GM12801 (cell line): ENCODE measurements around the gene ZNF512B.

Source experiments
- TF ChIP-seq, protein P1 (sequence below): IDR thresholded peaks from one replicate; pipeline ENCODE4 v1.5.1; 2011; ENCODE audit warnings: control low read depth; ENCODE audit not compliant: insufficient read length; ENCODE audit errors: extremely low read depth

ZNF512B gene

DNA sequence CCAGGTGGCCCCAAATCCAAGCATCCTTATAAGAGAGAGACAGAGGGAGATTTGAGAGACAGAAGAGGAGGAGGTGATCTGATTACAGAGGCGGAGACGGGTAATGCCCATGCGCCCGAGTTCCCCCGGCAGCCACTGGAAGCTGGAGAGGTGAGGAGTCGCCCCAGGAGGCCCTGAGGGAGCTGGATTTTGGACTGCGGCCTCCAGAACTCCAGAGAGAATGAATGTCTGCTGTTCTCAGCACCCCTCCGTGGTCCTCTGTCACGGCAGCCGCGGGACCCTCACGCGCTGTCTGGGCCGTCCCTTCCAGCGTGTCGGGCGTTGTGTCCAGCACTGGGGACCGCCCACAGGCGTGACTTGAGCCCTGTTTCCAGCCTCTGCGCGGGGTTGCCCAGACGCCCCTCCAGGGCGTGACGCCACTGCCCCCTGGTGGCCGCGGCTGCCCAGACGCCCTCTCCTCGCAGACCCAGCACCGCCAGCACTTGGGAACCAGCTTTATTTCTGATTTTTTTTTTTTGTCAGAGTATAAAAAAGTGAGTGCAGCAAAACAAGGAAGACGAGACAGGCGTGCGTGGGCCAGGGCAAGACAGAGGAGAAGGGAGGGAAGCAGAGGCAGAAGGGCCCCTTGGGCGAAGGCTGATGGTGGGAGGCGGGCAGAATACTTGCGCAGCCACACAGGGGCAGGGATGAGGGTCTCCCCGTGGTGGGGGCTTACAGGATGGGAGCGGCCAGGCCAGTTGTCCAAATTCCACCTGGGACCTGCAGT is 4.1 kb upstream of the ZNF512B start:
- TF ChIP-seq, protein P1, sequence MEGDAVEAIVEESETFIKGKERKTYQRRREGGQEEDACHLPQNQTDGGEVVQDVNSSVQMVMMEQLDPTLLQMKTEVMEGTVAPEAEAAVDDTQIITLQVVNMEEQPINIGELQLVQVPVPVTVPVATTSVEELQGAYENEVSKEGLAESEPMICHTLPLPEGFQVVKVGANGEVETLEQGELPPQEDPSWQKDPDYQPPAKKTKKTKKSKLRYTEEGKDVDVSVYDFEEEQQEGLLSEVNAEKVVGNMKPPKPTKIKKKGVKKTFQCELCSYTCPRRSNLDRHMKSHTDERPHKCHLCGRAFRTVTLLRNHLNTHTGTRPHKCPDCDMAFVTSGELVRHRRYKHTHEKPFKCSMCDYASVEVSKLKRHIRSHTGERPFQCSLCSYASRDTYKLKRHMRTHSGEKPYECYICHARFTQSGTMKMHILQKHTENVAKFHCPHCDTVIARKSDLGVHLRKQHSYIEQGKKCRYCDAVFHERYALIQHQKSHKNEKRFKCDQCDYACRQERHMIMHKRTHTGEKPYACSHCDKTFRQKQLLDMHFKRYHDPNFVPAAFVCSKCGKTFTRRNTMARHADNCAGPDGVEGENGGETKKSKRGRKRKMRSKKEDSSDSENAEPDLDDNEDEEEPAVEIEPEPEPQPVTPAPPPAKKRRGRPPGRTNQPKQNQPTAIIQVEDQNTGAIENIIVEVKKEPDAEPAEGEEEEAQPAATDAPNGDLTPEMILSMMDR: no peak

DNA sequence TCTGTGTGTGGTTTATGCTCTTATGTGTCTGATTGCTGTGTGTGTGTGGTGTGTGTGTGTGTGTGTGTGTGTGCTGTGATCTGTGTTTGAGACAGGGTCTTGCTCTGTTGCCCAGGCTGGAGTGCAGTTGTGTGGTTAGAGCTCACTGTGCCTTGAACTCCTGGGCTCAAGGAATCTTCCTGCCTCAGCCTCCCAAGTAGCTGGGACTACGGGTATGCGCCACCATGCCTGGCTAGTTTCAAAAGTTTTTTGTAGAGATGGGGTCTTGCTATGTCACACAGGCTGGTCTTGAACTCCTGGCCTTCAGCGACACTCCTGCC is 3.4 kb upstream of the ZNF512B start:
- TF ChIP-seq, protein P1: no peak

DNA sequence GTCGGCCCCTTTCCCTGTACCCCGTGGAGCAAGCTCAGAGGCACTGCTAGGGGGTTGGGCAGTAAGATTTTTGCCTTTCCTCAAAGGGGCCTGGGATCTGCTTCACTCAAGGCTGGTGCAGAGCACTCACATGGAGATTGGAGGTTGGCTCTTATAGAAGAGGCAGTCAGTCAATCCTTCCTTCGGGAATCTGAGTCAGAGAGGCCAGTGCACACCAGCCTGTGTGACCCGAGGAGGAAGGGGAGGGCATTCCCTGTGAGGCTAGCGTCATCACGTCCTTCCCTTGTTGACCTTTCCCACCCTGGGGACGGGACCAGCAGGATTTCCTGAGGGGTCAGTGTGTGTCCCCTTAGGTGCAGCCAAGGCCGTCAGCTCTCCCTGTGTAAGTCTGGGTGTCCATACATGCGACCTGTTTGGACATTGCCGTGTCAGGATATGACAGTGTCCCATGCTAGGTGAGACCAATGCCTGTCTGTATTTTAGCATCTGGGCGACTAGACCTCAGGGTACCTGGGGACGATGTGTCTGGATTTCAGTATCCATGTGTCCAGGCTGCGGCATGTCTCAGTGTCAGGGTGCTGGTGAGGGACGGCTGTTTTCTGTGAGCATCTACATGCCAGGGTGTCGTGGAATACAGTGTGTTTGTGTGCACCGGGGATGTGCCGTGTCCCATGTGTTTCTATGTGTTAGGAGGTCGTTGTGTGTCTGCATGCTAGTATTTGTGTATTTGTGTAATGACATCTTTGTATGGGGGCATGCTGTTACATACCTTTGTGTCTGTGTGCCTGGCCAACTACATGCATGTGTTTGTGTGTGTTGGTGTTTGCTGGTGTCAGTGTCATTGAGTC is 2.8 kb upstream of the ZNF512B start:
- TF ChIP-seq, protein P1: no peak

DNA sequence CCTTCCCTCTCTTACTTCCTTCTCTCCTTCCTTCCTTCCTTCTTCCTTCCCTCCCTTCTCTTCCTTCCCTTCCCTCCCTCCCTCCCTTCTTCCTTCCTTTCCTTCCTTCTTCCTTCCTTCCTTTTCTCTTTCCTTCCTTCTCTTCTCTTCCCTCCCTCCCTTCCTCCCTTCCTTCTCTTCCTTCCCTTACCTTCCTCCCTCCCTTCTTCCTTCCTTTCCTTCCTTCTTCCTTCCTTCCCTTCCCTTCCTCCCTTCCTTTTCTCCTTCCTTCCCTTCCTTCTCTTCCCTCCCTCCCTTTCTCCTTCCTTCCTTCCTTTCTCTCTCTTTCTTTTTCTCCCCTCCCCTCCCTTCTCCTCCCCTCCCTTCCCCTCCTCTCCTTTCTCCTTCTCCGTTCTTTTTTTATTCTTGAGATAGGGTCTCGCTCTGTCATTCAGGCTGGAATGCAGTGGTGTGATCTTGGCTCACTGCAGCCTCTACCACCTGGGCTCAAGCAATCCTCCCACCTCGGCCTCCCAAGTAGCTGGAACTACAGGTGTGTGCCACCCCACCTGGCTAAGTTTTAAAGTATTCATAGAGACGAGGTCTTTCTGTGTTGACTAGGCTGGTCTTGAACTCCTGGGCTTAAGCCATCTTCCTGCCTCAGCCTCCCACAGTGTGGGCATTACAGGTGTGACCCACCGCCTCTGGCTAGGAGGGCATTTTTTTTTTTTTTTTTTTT is 1.1 kb upstream of the ZNF512B start:
- TF ChIP-seq, protein P1: no peak

DNA sequence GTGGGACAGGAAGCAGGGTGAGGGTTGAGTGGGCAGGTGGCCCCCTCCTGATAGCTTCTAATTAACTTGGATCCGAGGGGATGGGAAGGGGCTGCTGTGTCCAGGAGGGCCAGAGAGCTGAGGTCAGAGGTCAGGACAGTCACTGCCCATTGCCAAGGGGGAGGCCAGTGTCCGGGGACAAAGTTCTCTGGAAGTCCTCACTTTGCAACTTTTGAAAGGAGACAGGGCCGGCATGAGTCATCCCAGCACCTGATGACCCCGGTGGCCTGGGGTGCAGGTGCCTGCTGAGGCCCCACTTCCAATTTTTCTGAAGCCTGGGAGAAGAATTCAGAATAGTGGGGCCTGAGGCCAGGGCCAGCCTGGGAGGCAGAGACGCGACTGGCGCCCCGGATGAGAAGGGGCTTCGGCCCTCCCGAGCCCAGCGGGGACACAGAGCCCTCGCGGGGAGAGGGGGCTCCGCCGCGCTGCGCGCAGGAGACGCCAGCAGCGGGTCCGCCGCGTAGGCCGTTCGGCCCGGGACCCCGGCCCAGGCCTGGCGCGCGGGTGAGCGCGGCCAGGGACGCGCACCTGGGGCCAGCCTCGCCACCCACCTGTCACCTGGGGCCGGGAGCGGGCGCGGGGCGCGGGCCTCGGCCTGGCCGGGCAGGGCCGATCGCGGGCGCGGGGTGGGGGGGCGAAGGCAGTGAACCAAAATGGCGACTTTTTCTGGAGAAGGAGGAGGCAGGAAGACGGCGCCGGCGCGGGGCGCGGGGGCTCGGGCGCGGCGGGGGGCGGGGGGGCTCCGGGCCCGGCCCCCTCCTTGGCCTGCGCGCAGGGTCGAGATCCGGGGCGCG is 586 bp downstream of the ZNF512B start:
- TF ChIP-seq, protein P1: no peak

DNA sequence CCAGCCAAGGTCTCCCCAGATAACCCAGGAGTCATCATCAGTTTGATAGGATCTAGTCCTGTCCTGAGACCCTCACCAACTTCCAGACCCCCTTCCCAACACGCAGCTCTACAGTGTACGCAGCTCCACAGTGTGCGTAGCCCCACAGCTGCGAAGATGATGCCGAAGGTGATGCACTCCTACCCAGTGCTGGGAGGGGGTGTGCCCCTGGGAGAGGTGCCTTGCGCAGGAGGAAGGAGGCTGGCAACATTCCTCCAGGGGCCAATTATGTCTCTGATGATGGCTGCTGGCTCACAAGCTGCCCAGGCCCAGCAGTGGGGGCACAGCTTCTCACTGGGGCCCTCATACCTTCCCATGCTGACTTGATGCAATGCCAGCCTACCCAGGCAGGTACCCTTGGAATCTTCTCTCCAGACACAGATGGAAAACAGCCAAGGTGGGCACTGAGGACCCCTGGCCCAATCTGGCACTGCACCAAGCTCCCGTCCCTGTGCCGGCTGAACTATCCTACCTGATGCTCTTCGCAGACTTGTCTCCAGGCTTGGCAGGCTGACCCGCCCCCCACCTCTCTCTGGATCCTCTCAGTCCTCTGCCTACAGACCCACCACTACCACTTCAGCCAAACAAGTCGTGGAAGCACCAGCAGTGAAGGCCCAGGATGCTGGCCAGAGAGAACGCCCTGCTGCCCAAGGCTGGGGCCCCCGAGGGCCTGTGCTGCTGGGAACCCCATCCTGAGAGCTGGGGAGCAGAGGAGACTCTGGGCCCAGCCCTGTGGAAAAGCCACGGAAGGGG is 1.4 kb downstream of the ZNF512B start:
- TF ChIP-seq, protein P1: no peak
